ENCODE results near the gene USP40.

The USP40 gene

DNA sequence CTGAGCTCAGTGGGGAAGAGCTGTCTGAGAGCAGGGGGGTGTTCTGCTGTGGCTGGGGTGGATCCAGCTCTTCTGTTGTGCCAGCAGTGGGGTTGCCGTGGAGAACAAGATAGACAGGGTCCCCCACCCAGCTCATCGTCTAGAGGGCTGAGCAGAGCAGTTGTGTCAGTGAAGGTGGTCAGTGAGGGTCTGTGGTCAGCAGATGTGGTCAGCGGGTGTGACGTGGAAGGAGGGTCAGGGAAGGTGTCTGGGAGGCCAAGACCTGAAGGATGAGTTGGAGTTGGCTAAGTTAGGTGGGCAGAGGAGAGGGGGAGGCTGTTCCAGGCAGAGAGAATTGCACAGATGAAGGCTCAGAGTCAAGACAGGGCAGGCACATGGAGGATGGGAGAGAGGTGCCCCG lies 109.2 kb downstream of the USP40 start:
- Histone ChIP-seq H3K4me3 (ENCODE audit: low read length in 2 of 2) (no peak overlapping the region), H3K9ac (ENCODE audit: low read length in 2 of 2) (no peak overlapping the region), H3K27ac (ENCODE audit: low read length) (no peak overlapping the region), H3K4me1 (ENCODE audit: control insufficient read depth, insufficient read depth, low read length) (no peaks in the 10 kb centered on the region), H3K36me3 (ENCODE audit: control insufficient read depth in 2 of 2, insufficient read depth in 2 of 2, low read length in 2 of 2) (peaks cover 67 to 78% of the 10 kb centered on the region in 2 donors), H3K9me3 (ENCODE audit: control insufficient read depth in 2 of 2, low read length in 2 of 2) (no peaks in the 10 kb centered on the region), H3K27me3 (ENCODE audit: control insufficient read depth in 1 of 2, insufficient read depth in 2 of 2, low read length in 2 of 2) (no peaks in the 10 kb centered on the region)

DNA sequence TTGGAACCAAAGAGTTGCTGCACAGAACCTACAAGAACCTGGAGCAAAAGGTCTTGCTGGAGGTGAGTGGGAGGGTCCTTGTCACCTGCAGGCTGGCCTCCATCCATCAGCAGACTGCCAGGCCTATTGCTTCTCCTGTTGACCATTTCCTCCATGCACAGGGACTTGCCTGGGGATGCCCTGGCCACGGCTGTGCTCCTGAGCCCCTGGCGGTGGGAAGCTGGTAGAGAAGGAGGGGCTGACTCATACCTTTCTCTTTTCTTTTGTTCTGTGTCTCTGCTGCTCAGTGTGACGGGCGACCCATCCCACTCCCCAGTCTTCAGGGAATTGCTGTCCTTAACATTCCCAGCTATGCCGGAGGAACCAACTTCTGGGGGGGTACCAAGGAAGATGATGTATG lies 109.6 kb downstream of the USP40 start:
- H3K9ac ChIP-seq (ENCODE audit: low read length in 2 of 2) = no peak overlapping the region
- H3K27ac ChIP-seq (ENCODE audit: low read length) = no peak overlapping the region
- peaks cover 67 to 79% of the 10 kb centered on the region in 2 donors for H3K36me3 ChIP-seq (ENCODE audit: control insufficient read depth in 2 of 2, insufficient read depth in 2 of 2, low read length in 2 of 2)
- H3K9me3 ChIP-seq (ENCODE audit: control insufficient read depth in 2 of 2, low read length in 2 of 2) = no peaks in the 10 kb centered on the region
- no peak overlapping the region for H3K4me3 ChIP-seq (ENCODE audit: low read length in 2 of 2)
- H3K27me3 ChIP-seq (ENCODE audit: control insufficient read depth in 1 of 2, insufficient read depth in 2 of 2, low read length in 2 of 2) = no peaks in the 10 kb centered on the region
- no peaks in the 10 kb centered on the region for H3K4me1 ChIP-seq (ENCODE audit: control insufficient read depth, insufficient read depth, low read length)

DNA sequence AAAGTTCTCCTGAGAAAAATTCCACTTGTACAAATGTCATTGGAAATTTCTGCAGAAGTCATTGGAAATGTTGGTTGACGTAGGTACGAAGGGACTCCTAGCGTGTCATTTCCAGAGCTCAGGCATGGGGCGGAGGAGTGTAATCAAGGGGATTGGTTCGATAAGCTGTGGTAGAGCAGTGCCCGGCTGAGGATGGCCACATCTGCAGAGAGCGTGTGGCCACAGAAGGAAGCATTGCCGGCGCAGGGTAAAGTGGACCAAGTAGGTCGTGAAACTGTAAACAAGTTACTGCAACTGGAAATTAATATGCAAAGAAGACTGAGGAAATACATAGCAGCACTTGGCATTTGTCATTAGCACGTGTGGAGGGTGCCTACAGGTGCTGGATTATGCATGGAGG lies 110.5 kb downstream of the USP40 start:
- Histone ChIP-seq H3K27me3 (ENCODE audit: control insufficient read depth in 1 of 2, insufficient read depth in 2 of 2, low read length in 2 of 2) (no peaks in the 10 kb centered on the region), H3K36me3 (ENCODE audit: control insufficient read depth in 2 of 2, insufficient read depth in 2 of 2, low read length in 2 of 2) (peaks cover 67 to 78% of the 10 kb centered on the region in 2 donors), H3K9ac (ENCODE audit: low read length in 2 of 2) (no peak overlapping the region), H3K4me1 (ENCODE audit: control insufficient read depth, insufficient read depth, low read length) (no peaks in the 10 kb centered on the region), H3K4me3 (ENCODE audit: low read length in 2 of 2) (no peak overlapping the region), H3K9me3 (ENCODE audit: control insufficient read depth in 2 of 2, low read length in 2 of 2) (no peaks in the 10 kb centered on the region), H3K27ac (ENCODE audit: low read length) (no peak overlapping the region)

DNA sequence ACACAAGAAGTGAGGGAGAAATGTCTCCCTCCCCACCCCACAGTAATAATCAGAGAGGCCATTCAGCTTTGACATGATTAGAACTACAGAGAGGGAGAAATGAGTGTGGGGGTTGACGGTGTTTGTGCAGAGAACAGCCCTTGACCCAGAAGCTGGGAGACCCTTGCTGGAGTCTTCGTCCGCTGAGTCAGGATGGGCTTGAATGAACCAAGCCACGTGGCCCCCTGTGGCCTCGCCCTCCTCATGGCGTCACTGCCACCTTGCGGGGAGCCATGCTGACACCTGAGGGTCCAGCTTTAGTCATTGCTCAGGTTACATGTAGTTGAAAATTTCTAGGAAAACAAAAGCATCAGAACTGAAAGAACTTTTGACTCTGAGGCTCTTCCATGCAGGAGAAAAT lies 111.1 kb downstream of the USP40 start:
- Histone ChIP-seq H3K27me3 (ENCODE audit: control insufficient read depth in 1 of 2, insufficient read depth in 2 of 2, low read length in 2 of 2) (no peaks in the 10 kb centered on the region), H3K27ac (ENCODE audit: low read length) (no peak overlapping the region), H3K4me3 (ENCODE audit: low read length in 2 of 2) (no peak overlapping the region), H3K36me3 (ENCODE audit: control insufficient read depth in 2 of 2, insufficient read depth in 2 of 2, low read length in 2 of 2) (peaks cover 68 to 81% of the 10 kb centered on the region in 2 donors), H3K9ac (ENCODE audit: low read length in 2 of 2) (no peak overlapping the region), H3K9me3 (ENCODE audit: control insufficient read depth in 2 of 2, low read length in 2 of 2) (no peaks in the 10 kb centered on the region), H3K4me1 (ENCODE audit: control insufficient read depth, insufficient read depth, low read length) (no peaks in the 10 kb centered on the region)

DNA sequence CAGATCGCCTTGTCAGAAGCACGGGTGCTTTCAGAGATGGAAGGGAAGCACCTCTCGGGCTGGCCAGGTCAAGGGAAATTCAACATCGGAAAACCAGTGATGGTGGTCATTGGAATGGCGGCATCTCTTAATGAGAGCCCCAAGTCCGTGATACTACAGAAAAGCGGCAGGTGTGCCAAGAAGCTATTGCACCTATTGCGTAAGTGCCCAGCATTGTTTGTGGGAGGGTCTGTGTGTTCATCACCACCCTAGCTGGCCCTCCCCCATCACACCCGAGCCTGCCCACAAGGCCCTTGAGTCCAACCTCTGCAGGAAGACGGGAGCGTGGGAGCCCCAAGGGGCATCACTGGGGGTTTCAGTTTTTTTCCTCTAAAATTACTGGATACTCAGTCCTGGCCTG lies 111.6 kb downstream of the USP40 start:
- no peaks in the 10 kb centered on the region for H3K4me1 ChIP-seq (ENCODE audit: control insufficient read depth, insufficient read depth, low read length)
- H3K9ac ChIP-seq (ENCODE audit: low read length in 2 of 2) = no peak overlapping the region
- H3K27me3 ChIP-seq (ENCODE audit: control insufficient read depth in 1 of 2, insufficient read depth in 2 of 2, low read length in 2 of 2) = no peaks in the 10 kb centered on the region
- peaks cover 65 to 82% of the 10 kb centered on the region in 2 donors for H3K36me3 ChIP-seq (ENCODE audit: control insufficient read depth in 2 of 2, insufficient read depth in 2 of 2, low read length in 2 of 2)
- H3K4me3 ChIP-seq (ENCODE audit: low read length in 2 of 2) = no peak overlapping the region
- H3K27ac ChIP-seq (ENCODE audit: low read length) = no peak overlapping the region
- no peaks in the 10 kb centered on the region for H3K9me3 ChIP-seq (ENCODE audit: control insufficient read depth in 2 of 2, low read length in 2 of 2)

DNA sequence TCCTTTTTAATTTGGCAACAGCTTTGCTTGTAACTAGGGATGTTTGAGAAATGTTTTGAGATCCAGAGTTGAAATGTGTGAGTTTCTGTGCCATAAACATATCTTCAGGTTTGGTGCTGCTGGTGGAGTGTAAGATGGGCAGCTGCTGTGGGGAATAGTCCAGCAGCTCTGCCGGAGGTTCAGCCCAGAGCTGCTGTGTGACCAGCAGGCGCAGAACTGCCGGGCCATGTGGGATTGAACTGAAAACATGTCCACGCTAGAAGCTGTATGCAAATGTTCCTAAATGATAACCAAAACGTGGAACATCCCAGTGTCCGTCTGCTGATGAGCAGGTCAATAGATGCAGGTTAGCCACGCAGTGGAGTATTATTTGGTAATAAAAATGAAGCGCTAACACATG lies 112.7 kb downstream of the USP40 start:
- peaks cover 56 to 77% of the 10 kb centered on the region in 2 donors for H3K36me3 ChIP-seq (ENCODE audit: control insufficient read depth in 2 of 2, insufficient read depth in 2 of 2, low read length in 2 of 2)
- no peaks in the 10 kb centered on the region for H3K27me3 ChIP-seq (ENCODE audit: control insufficient read depth in 1 of 2, insufficient read depth in 2 of 2, low read length in 2 of 2)
- no peak overlapping the region for H3K9ac ChIP-seq (ENCODE audit: low read length in 2 of 2)
- H3K9me3 ChIP-seq (ENCODE audit: control insufficient read depth in 2 of 2, low read length in 2 of 2) = no peaks in the 10 kb centered on the region
- H3K4me3 ChIP-seq (ENCODE audit: low read length in 2 of 2) = no peak overlapping the region
- H3K27ac ChIP-seq (ENCODE audit: low read length) = no peak overlapping the region
- peaks cover 4% of the 10 kb centered on the region for H3K4me1 ChIP-seq (ENCODE audit: control insufficient read depth, insufficient read depth, low read length)

DNA sequence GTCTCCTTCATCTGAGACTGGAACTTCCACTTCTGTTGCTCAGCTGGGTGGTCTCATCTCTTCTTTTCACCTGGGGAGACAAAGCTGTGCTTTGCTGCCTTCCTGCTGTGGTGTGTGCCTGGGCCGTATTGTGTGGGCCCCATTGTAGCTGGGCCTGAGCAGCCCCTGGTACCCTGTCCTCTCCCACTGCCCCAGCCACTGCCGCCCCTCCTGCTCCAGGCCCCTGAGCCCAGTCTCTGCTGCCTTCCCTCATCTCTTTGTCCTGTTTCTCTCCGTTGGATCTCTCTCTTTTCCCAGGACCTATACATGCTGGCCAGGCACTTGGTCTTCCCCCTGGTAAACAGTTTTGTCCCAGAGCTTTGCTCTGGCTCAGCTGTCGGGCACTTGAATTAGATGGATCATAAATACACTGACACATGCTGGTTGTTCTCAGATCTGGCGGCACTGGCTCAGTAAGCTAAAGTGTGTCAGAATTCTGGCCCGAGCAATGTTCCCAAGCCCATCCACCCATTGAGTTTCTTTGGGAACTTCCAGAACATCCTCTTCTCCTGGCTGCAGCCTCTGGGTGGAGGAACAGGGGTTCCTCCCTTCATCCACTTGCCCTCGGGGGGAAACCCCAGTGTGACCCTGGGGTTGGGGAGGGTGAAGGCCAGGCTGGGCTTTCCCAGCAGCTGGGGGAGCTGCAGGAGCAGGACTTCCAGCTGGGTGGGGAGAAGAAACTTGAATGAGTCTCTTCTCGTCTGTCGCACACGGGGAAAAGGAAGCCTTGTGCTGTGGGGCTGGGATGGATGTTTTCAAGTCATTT lies 113.3 kb downstream of the USP40 start:
- Histone ChIP-seq H3K9me3 (ENCODE audit: control insufficient read depth in 2 of 2, low read length in 2 of 2) (no peaks in the 10 kb centered on the region), H3K27me3 (ENCODE audit: control insufficient read depth in 1 of 2, insufficient read depth in 2 of 2, low read length in 2 of 2) (no peaks in the 10 kb centered on the region), H3K36me3 (ENCODE audit: control insufficient read depth in 2 of 2, insufficient read depth in 2 of 2, low read length in 2 of 2) (peaks cover 55 to 75% of the 10 kb centered on the region in 2 donors), H3K4me3 (ENCODE audit: low read length in 2 of 2) (no peak overlapping the region), H3K27ac (ENCODE audit: low read length) (peak overlapping the region; percentile 41), H3K4me1 (ENCODE audit: control insufficient read depth, insufficient read depth, low read length) (peaks cover 4% of the 10 kb centered on the region), H3K9ac (ENCODE audit: low read length in 2 of 2) (no peak overlapping the region)

DNA sequence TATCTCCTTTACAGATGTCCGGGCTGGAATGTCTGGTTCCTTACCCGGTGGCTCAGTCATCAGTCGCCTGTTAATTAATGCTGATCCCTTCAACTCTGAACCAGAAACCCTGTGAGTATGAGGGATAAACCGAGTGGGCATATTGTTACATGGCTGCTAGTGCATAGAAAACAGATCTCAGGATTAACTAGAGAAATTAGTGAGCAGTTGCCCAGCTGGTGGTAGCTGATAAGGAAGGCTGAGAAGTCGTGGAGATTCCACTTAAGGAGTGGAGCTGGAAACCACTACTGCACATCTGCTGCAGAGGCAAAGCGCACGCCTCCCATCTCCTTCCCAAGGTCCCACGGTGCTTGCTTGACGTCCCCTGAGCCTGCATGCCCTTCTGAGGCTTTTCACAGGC lies 114.6 kb downstream of the USP40 start:
- H3K4me3 ChIP-seq (ENCODE audit: low read length in 2 of 2) = no peak overlapping the region

DNA sequence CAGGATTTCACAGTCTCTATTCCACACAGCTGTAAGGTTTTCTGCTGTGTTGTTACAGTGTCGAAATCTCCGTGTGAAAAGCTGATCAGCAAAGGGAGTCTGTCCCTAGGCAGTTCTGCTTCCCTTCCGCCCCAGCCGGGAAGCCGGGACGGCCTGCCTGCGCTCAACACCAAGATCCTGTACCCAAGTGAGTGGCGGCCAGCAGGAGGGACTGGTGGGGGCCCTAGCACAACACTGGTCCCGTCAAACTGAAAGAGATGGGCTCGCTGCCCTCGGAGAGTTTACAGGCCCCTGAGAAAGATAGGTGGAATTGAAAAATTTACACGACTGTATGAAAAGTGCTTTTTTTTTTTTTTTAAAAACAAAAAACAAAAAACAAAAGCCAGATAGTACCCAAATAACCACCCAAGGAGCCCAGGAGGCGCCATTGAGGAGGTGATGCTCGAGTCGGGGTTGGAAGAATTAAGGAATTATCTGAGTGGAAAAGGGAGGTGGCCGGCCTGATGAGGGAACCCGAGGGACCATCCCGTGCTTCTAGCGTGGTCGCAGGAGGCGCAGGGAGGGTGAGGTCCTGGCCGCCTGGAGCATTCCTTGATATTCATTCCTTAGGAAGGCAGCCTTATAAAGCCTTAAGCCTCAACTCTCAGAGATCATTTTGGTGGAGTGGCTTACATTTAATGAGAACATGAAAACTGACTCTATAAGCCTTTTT lies 115.6 kb downstream of the USP40 start:
- Histone ChIP-seq H3K4me3 (ENCODE audit: low read length in 2 of 2) (no peak overlapping the region), H3K9me3 (ENCODE audit: control insufficient read depth in 2 of 2, low read length in 2 of 2) (no peaks in the 10 kb centered on the region), H3K27ac (ENCODE audit: low read length) (no peak overlapping the region), H3K27me3 (ENCODE audit: control insufficient read depth in 1 of 2, insufficient read depth in 2 of 2, low read length in 2 of 2) (no peaks in the 10 kb centered on the region), H3K4me1 (ENCODE audit: control insufficient read depth, insufficient read depth, low read length) (peaks cover 4% of the 10 kb centered on the region), H3K36me3 (ENCODE audit: control insufficient read depth in 2 of 2, insufficient read depth in 2 of 2, low read length in 2 of 2) (peaks cover 47 to 72% of the 10 kb centered on the region in 2 donors), H3K9ac (ENCODE audit: low read length in 2 of 2) (no peak overlapping the region)

More for the DNA sequence above, 114.6 kb downstream of the USP40 start:
- Histone ChIP-seq H3K27ac (ENCODE audit: low read length) (no peak overlapping the region), H3K27me3 (ENCODE audit: control insufficient read depth in 1 of 2, insufficient read depth in 2 of 2, low read length in 2 of 2) (no peaks in the 10 kb centered on the region), H3K4me1 (ENCODE audit: control insufficient read depth, insufficient read depth, low read length) (peaks cover 4% of the 10 kb centered on the region), H3K9ac (ENCODE audit: low read length in 2 of 2) (no peak overlapping the region), H3K9me3 (ENCODE audit: control insufficient read depth in 2 of 2, low read length in 2 of 2) (no peaks in the 10 kb centered on the region), H3K36me3 (ENCODE audit: control insufficient read depth in 2 of 2, insufficient read depth in 2 of 2, low read length in 2 of 2) (peaks cover 49 to 70% of the 10 kb centered on the region in 2 donors)

DNA sequence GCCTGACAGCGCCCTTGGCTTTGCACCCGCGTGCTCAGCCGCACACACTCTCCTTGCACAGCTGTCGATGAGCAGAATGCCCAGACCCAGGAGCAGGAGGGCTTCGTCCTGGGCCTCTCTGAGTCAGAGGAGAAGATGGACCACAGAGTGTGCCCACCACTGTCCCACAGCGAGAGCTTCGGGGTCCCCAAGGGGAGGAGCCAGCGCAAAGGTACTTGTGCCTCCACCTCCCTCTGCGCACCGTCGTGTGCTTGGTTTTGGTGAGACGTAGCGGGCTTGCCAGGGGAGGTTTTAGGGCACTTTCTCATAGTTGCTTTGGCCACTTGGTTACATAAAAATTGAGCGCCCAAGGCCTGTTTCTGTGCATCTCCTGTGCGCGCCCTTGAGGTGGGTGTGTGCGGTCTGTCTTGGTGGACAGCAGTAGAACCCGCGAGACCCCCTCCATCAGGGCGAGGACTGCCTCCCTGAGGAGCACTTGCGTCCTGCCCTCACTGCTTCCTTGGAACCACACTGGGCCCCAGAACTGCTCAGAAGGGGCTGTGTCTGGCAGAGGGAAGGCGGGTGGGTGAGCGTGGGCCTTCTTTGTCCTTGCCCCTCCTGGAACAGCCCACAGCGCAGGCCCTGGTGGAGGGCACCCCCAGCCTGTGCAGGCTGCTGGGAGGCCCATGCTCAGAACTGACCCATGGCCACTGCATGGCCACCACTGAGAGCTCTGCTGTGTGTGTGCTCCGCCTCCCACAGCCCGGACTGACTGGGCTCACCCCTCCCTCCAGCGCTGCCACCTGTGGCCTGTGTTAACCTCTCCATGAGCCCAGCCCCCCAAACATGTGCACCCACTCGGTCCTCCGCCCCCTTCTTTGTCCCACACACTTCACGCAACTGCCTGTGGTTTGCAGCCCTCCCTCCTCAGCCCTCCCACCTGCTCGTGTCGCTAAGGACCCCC lies 116.4 kb downstream of the USP40 start:
- no peak overlapping the region for H3K4me3 ChIP-seq (ENCODE audit: low read length in 2 of 2)
- no peaks in the 10 kb centered on the region for H3K9me3 ChIP-seq (ENCODE audit: control insufficient read depth in 2 of 2, low read length in 2 of 2)
- H3K27ac ChIP-seq (ENCODE audit: low read length) = no peak overlapping the region
- H3K9ac ChIP-seq (ENCODE audit: low read length in 2 of 2) = no peak overlapping the region
- peaks cover 4% of the 10 kb centered on the region for H3K4me1 ChIP-seq (ENCODE audit: control insufficient read depth, insufficient read depth, low read length)
- peaks cover 45 to 70% of the 10 kb centered on the region in 2 donors for H3K36me3 ChIP-seq (ENCODE audit: control insufficient read depth in 2 of 2, insufficient read depth in 2 of 2, low read length in 2 of 2)
- H3K27me3 ChIP-seq (ENCODE audit: control insufficient read depth in 1 of 2, insufficient read depth in 2 of 2, low read length in 2 of 2) = no peaks in the 10 kb centered on the region

Data from stomach smooth muscle (tissue), 2 donors.